Osteoblast (primary cell): Measurements from ENCODE around the gene NEDD8. TPM values are rescaled to one million over a fixed set of nuclear protein-coding genes. Genes with fewer than 3 reads are reported as not detected.
A peak's percentile ranks its signal among the peaks of the same experiment; 100 is the strongest.
"Not testable (repeated sequence)": the region's sequence is repeated elsewhere in the genome, so short reads cannot be mapped to it uniquely, and the experiment has no call there.

Experiments
- DNase-seq: peaks from one replicate; pipeline ENCODE4 v3.0.0; 2011; ENCODE audit warnings: low spot score, mixed read lengths; ENCODE audit not compliant: insufficient read length; ENCODE audit errors: missing footprints
- H2AFZ ChIP-seq: 2 replicates; pipeline ENCODE4 v1.6.0; 2011; ENCODE audit warnings: mild to moderate bottlenecking, low read length
- H3K27ac ChIP-seq: 2 replicates; pipeline ENCODE4 v1.5.1; 2011; ENCODE audit warnings: mild to moderate bottlenecking, low read depth, low read length, moderate library complexity
- H3K27me3 ChIP-seq: 2 replicates; pipeline ENCODE4 v1.6.0; 2012; ENCODE audit warnings: mild to moderate bottlenecking, control low read depth, inconsistent platforms, low read length, moderate library complexity; ENCODE audit not compliant: insufficient read depth
- H3K36me3 ChIP-seq: 2 replicates; pipeline ENCODE4 v1.5.1; 2011; ENCODE audit warnings: mild to moderate bottlenecking, low read length, control low read depth, moderate library complexity; ENCODE audit not compliant: insufficient read depth
- H3K4me1 ChIP-seq: 2 replicates; pipeline ENCODE4 v1.5.1; 2011; ENCODE audit warnings: mild to moderate bottlenecking, low read length, control low read depth, moderate library complexity; ENCODE audit not compliant: insufficient read depth
- H3K4me2 ChIP-seq: 2 replicates; pipeline ENCODE4 v1.6.0; 2011; ENCODE audit warnings: mild to moderate bottlenecking, low read length; ENCODE audit not compliant: insufficient read depth
- H3K4me3 ChIP-seq: fragments of 200-600 bp; sonication (generic); 3 replicates; pipeline ENCODE4 v1.5.1; 2012; ENCODE audit warnings: mild to moderate bottlenecking, low read length, inconsistent platforms; ENCODE audit not compliant: insufficient read depth
- H3K79me2 ChIP-seq: 2 replicates; pipeline ENCODE4 v1.6.0; 2012; ENCODE audit warnings: mild to moderate bottlenecking, low read length, control low read depth, inconsistent platforms; ENCODE audit not compliant: insufficient read depth
- H3K9me3 ChIP-seq: 2 replicates; pipeline ENCODE4 v1.5.1; 2011; ENCODE audit warnings: low read depth, low read length, control low read depth
- H4K20me1 ChIP-seq: 2 replicates; pipeline ENCODE4 v1.6.0; 2012; ENCODE audit warnings: mild to moderate bottlenecking, low read length, control low read depth; ENCODE audit not compliant: insufficient read depth
- total RNA-seq: library from RNA; depleted of rRNA; stranded (reverse); fragments of >200 nt; gene quantifications from 2 replicates; pipeline ENCODE4 v1.2.3, GENCODE V29; 2012
- TF ChIP-seq, protein P1 (sequence below): IDR thresholded peaks from 2 replicates; pipeline ENCODE4 v1.5.1; 2011; ENCODE audit warnings: mild to moderate bottlenecking, low read depth, low read length, moderate library complexity; ENCODE audit errors: extremely low read depth

Gene NEDD8
- total RNA-seq, 1 donor = 69.1 TPM

DNA sequence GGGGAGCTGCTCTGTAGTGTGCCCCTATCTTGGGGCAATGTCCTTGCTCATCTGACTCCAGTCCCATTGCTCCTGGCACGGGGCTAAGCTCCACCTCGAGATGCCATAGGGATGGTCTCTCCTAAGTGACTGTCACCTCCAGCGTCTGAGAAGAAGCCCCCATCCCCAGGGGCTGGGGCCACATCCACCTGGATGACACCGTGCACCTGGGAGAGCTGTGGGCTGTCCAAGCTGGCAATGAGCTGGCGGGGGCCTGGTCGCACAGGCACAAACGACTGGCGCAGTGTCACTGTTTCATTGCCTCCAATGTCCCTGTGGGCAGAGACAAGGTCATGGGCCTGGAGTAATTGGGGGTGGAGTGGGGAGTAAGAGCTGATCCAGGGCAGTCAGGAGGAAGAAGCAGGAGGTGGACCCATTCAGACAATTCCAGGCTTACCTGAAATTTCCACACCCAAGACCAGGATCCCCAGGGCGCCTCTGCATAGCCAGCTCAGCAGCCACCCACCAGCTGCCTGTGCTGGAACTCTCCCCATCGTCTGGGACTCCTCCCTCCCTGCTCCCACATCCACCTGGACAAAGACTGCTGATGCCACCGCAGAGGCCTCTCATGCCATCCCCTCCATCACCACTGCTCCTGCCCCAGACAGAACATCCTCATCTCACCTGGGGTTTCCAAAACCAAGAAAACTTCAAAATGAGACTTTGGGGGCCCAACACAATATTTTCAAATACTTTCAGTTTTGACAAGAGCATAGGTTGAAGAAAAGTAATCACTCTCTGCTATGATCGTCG is 17.3 kb upstream of the NEDD8 start:
- H3K9me3 ChIP-seq = no peaks in the 10 kb centered on the region
- no peaks in the 10 kb centered on the region for H3K27me3 ChIP-seq
- H3K4me2 ChIP-seq = no peak overlapping the region
- no peak for DNase-seq
- H3K36me3 ChIP-seq = no peaks in the 10 kb centered on the region
- TF ChIP-seq, protein P1, sequence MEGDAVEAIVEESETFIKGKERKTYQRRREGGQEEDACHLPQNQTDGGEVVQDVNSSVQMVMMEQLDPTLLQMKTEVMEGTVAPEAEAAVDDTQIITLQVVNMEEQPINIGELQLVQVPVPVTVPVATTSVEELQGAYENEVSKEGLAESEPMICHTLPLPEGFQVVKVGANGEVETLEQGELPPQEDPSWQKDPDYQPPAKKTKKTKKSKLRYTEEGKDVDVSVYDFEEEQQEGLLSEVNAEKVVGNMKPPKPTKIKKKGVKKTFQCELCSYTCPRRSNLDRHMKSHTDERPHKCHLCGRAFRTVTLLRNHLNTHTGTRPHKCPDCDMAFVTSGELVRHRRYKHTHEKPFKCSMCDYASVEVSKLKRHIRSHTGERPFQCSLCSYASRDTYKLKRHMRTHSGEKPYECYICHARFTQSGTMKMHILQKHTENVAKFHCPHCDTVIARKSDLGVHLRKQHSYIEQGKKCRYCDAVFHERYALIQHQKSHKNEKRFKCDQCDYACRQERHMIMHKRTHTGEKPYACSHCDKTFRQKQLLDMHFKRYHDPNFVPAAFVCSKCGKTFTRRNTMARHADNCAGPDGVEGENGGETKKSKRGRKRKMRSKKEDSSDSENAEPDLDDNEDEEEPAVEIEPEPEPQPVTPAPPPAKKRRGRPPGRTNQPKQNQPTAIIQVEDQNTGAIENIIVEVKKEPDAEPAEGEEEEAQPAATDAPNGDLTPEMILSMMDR = no peak
- H3K27ac ChIP-seq = no peak overlapping the region
- no peaks in the 10 kb centered on the region for H4K20me1 ChIP-seq
- H2AFZ ChIP-seq = no peak overlapping the region
- H3K79me2 ChIP-seq = no peaks in the 10 kb centered on the region
- peaks cover 8% of the 10 kb centered on the region for H3K4me1 ChIP-seq
- H3K4me3 ChIP-seq = no peak overlapping the region

DNA sequence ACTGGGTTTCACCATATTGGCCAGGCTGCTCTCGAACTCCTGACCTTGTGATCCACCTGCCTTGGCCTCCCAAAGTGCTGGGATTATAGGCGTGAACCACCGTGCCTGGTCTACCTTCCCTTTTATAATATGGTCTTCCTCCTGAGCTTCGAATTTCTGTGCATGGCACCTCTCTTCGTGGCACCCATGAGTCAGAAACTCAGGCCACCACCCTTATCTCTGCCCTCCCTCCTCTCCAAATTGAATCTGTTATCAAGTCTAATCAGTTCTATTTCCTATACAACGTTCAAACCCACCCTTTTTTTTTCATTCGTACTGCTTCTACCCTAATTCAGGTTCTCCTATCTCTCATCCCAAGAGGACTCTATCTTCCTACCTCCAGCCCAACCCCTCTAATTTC is 15.3 kb upstream of the NEDD8 start:
- Histone ChIP-seq H2AFZ (no peak overlapping the region), H3K4me3 (no peak overlapping the region), H3K9me3 (no peaks in the 10 kb centered on the region), H3K4me1 (peaks cover 8% of the 10 kb centered on the region), H3K79me2 (no peaks in the 10 kb centered on the region), H3K27me3 (no peaks in the 10 kb centered on the region), H3K27ac (no peak overlapping the region), H3K36me3 (no peaks in the 10 kb centered on the region), H3K4me2 (no peak overlapping the region), H4K20me1 (no peaks in the 10 kb centered on the region)
- TF ChIP-seq, protein P1 = no peak
- DNase-seq = no peak

DNA sequence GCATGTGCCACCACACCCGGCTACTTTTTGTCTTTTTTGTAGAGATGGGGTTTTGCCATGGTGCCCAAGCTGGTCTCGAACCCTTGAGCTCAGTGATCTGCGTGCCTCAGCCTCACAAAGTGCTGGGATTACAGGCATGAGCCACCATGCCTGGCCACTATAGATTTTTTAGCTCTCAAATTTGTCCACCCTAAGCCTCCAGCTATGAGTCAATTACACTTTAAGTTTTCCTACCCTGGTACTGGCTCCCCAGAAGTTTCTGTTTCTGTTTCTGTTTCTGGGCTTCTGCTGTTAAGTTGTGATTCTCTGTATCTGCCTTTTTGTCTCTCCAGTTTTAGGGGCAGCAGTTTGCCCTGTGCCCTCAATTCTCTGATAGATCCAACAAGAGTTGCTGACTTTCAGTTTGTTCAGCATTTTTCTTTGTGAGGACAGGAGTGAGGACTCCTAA is 14.6 kb upstream of the NEDD8 start:
- Histone ChIP-seq H3K36me3 (no peaks in the 10 kb centered on the region), H3K9me3 (no peaks in the 10 kb centered on the region), H3K4me2 (peak overlapping the region; percentile 37), H3K4me1 (peaks cover 7% of the 10 kb centered on the region), H2AFZ (peak overlapping the region; percentile 44), H4K20me1 (peaks cover 3% of the 10 kb centered on the region), H3K27ac (no peak overlapping the region), H3K4me3 (peak overlapping the region; percentile 20), H3K79me2 (peaks cover 3% of the 10 kb centered on the region), H3K27me3 (no peaks in the 10 kb centered on the region)
- DNase-seq = no peak
- TF ChIP-seq, protein P1 = no peak

DNA sequence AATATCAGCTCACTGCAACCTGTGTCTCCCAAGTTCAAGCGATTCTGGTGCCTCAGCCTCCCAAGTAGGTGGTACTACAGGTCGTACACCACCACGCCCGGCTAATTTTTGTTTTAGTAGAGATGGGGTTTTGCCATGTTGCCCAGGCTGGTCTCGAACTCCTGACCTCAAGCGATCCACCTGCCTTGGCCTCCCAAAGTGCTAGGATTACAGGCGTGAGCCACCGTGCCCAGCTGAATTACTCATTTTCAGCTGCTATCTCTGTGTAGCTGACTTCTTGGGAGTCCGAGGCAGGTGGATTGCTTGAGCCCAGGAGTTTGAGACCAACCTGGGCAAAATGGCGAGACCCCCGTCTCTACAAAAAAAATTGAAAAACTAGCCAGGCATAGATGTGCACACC is 13.2 kb upstream of the NEDD8 start:
- not testable (repeated sequence) for H4K20me1 ChIP-seq, H3K4me2 ChIP-seq, H3K4me3 ChIP-seq, H3K9me3 ChIP-seq, H3K27me3 ChIP-seq, DNase-seq, H3K36me3 ChIP-seq, H2AFZ ChIP-seq, H3K27ac ChIP-seq
- peaks cover 13% of the 10 kb centered on the region for H3K4me1 ChIP-seq
- peaks cover 16% of the 10 kb centered on the region for H3K79me2 ChIP-seq
